Chondrocyte (in vitro differentiated cells): ENCODE data around the gene PDE9A. TPM values are rescaled to one million over a fixed set of nuclear protein-coding genes. Genes with fewer than 3 reads are reported as not detected.

Experiments used
- DNase-seq: peaks from one replicate; pipeline ENCODE4 v3.0.0; 2021; ENCODE audit warnings: mixed read lengths, low spot score
- H3K27ac Mint-ChIP-seq: one replicate; pipeline ENCODE4 v1.8.0; 2021; ENCODE audit warnings: mild to moderate bottlenecking, moderate library complexity, mixed read lengths; ENCODE audit not compliant: unreplicated experiment
- H3K27me3 Mint-ChIP-seq: 2 replicates; pipeline ENCODE4 v1.8.0; 2021; ENCODE audit warnings: low read depth, mixed read lengths
- H3K36me3 Mint-ChIP-seq: 2 replicates; pipeline ENCODE4 v1.8.0; 2021; ENCODE audit warnings: low read depth, mixed read lengths
- H3K4me1 Mint-ChIP-seq: 2 replicates; pipeline ENCODE4 v1.8.0; 2021; ENCODE audit warnings: low read depth, mild to moderate bottlenecking, mixed read lengths
- H3K4me3 Mint-ChIP-seq: one replicate; pipeline ENCODE4 v1.8.0; 2021; ENCODE audit warnings: mild to moderate bottlenecking, moderate library complexity, mixed read lengths; ENCODE audit not compliant: unreplicated experiment
- H3K9me3 Mint-ChIP-seq: 2 replicates; pipeline ENCODE4 v1.8.0; 2021; ENCODE audit warnings: low read depth, mixed read lengths
- total RNA-seq: library from RNA; stranded (reverse); gene quantifications from 3 replicates; pipeline ENCODE4 v1.2.1, GENCODE V29; 2021
- TF ChIP-seq, protein P1 (sequence below): fragments of 200-600 bp; sonication (generic); IDR thresholded peaks from 2 replicates; pipeline ENCODE4 v1.5.0; 2021; ENCODE audit warnings: antibody characterized with exemption, mild to moderate bottlenecking, moderate library complexity

The PDE9A gene
- total RNA-seq, 1 donor from 2014 or later, result 0.60 TPM

DNA sequence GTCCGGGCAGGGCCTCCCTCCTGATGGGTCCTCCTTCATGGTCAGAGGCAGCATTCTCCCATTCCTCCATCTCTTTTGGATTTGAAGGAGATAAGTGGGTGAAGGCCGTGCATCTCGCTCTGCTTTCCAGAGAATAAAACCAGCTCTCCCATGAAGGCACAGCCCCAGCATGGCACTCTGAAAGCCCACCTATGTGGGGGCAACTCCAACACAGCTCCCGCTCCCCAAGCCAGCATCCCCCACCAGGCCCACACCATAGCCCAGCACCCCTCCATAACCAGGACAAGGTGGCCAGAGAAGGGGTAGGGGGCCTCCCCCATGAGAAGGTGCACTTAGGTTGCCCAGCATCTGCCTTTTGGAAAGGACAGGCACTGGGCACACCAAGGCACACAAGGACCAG, 112.2 kb downstream of the PDE9A start:
- no peak for DNase-seq
- H3K9me3 Mint-ChIP-seq, result no peaks in the 10 kb centered on the region
- H3K4me3 Mint-ChIP-seq, result no peak overlapping the region
- peaks cover 4% of the 10 kb centered on the region for H3K27me3 Mint-ChIP-seq
- TF ChIP-seq, protein P1, sequence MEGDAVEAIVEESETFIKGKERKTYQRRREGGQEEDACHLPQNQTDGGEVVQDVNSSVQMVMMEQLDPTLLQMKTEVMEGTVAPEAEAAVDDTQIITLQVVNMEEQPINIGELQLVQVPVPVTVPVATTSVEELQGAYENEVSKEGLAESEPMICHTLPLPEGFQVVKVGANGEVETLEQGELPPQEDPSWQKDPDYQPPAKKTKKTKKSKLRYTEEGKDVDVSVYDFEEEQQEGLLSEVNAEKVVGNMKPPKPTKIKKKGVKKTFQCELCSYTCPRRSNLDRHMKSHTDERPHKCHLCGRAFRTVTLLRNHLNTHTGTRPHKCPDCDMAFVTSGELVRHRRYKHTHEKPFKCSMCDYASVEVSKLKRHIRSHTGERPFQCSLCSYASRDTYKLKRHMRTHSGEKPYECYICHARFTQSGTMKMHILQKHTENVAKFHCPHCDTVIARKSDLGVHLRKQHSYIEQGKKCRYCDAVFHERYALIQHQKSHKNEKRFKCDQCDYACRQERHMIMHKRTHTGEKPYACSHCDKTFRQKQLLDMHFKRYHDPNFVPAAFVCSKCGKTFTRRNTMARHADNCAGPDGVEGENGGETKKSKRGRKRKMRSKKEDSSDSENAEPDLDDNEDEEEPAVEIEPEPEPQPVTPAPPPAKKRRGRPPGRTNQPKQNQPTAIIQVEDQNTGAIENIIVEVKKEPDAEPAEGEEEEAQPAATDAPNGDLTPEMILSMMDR, result no peak
- H3K36me3 Mint-ChIP-seq, result peaks cover 4% of the 10 kb centered on the region
- H3K27ac Mint-ChIP-seq, result no peak overlapping the region
- no peaks in the 10 kb centered on the region for H3K4me1 Mint-ChIP-seq

DNA sequence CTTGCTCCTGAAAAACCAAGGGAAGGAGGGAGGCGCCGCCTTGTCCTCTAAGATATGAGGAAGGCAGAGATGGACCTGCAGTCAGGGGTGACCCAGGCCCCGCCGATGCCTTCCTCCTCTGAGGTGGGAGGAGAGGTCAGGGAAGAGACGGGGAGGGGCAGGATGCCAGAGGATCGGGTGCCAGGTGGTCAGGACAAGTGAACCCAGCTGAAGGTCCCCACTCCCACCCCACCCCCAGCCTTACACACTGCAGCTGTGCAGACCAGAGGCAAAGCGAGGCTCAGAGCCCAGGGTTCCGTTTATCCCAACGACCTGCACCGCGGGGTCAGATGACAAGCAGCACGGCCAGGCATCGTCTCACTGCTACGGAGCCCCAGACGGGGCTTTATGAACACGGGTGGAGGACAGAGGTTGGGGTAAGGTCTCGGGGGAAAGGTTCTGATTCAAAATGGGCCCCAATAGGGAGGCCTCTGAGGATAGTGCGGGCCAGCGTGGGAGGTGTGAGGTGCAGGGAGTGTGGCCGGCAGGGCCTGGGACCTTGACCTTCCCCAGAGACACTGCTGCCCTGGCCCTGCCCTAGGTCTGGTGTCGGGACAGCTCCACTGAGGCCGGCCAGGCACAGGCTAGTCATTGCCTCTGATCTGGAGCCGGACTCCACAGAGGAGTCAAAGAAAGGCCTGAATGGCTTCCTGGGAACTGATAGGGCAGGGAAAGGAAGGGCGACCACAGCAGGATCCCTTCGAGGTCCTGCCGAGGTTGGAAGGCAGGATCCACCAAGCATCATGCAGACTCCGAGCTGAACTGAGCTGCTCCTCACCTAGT, 113.5 kb downstream of the PDE9A start:
- peaks cover 4% of the 10 kb centered on the region for H3K36me3 Mint-ChIP-seq
- H3K27ac Mint-ChIP-seq, result no peak overlapping the region
- TF ChIP-seq, protein P1, result no peak
- H3K4me1 Mint-ChIP-seq, result no peaks in the 10 kb centered on the region
- peaks cover 3% of the 10 kb centered on the region for H3K27me3 Mint-ChIP-seq
- no peak for DNase-seq
- no peaks in the 10 kb centered on the region for H3K9me3 Mint-ChIP-seq
- H3K4me3 Mint-ChIP-seq, result no peak overlapping the region

DNA sequence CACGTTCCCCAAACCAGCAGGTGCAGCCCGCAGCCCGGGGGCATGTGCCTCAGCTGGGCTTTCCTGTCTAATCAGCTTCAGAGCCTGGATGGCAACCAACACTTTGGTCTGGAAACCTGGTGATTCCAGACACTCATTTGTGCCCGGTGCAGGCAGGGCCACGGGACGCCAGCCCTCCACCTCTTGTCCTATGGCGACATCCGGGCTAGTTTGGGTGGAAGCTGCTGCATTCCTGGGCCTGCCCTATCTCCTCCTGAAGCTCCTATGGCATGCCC, 114.1 kb downstream of the PDE9A start:
- Mint-ChIP-seq H3K4me3 (no peak overlapping the region), H3K36me3 (peaks cover 4% of the 10 kb centered on the region), H3K9me3 (no peaks in the 10 kb centered on the region), H3K27ac (no peak overlapping the region), H3K27me3 (peaks cover 2% of the 10 kb centered on the region), H3K4me1 (no peaks in the 10 kb centered on the region)
- no peak for DNase-seq
- TF ChIP-seq, protein P1, result no peak

DNA sequence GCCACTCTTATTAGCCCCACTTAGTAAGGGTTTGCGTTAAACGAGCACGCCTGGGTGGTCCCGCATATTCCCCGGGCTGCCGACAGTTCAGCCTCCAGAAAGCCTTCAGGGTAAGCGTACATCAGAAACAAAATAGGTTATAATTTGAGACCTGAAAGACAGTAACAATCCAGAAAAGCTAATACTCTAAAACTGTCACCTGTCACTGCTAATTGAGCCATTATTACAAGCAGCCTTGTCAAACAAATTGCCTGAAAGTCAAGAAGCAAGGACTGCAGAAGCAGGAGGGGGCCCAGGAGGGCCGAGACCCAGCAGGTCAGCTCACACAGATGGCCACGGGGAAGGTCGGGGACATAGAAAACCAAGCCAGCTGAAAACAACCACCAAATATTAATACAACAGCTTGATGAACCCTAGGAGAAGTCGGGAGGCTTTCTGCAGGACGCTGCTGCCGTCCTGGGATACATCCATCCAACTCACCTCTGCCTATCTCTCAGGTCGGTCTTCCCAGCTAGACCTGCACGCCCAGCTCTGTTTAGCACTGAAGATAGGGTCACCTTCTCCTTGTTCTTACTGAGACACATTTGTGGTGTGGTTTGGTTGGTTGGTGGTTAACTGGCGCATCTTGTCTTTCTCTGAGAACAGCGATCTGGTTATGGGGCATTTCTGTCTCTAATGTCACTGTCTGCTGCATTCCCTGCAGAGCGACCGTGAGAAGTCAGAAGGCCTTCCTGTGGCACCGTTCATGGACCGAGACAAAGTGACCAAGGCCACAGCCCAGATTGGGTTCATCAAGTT, 115.1 kb downstream of the PDE9A start:
- Mint-ChIP-seq H3K36me3 (peaks cover 4% of the 10 kb centered on the region), H3K9me3 (no peaks in the 10 kb centered on the region), H3K27ac (no peak overlapping the region), H3K4me1 (no peaks in the 10 kb centered on the region), H3K27me3 (peaks cover 2% of the 10 kb centered on the region), H3K4me3 (no peak overlapping the region)
- TF ChIP-seq, protein P1, result no peak
- DNase-seq, result no peak

DNA sequence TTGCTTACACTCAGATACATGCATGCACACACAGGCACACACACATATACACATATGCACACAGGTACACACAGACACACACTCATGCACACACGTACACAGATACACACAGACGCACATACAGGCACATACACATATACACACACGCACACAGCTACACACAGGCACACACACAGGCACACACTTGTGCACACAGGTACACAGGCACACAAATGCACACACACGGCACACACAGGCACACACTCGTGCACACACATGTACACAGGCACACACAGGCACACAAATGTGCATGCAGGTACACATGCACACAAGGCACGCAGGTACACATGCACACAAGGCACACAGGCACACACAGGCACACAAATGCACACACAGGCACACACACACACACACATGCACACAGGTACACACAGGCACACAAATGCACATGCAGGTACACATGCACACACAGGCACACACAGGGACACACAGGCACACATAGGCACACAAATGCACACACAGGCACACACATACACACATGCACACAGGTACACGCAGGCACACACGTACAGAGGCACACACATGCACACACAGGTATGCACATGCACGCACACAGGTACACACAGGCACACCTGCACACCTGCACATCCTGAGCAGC, 115.9 kb downstream of the PDE9A start:
- Mint-ChIP-seq H3K4me1 (no peaks in the 10 kb centered on the region), H3K27me3 (peaks cover 2% of the 10 kb centered on the region), H3K36me3 (peaks cover 4% of the 10 kb centered on the region), H3K27ac (no peak overlapping the region), H3K4me3 (no peak overlapping the region), H3K9me3 (no peaks in the 10 kb centered on the region)
- no peak for DNase-seq
- TF ChIP-seq, protein P1, result no peak
